Peyer's patch (tissue), 4 donors: ENCODE results near the gene EPS8.

Experiments
- POLR2A ChIP-seq, 2 donors: fragments of 450-650 bp; IDR thresholded peaks; one replicate each; pipeline ENCODE4 v1.5.1; 2017; ENCODE audit warnings: antibody characterized with exemption in 2 of 2, mild to moderate bottlenecking in 2 of 2, moderate library complexity in 2 of 2
- TF ChIP-seq, protein P1 (sequence below), 6 experiments: fragments of 450-650 bp in 4 of 6; fragments of 200-600 bp in 2 of 6; sonication (generic) in 1 of 6; IDR thresholded peaks; one replicate each; pipeline ENCODE4 v1.5.1; 2017 to 2019; ENCODE audit warnings: antibody characterized with exemption in 6 of 6, mild to moderate bottlenecking in 3 of 6, moderate library complexity in 1 of 6

GRCh38 chr12:15708396-15709076, 80.7 kb downstream of the EPS8 start:
- TF ChIP-seq, protein P1, sequence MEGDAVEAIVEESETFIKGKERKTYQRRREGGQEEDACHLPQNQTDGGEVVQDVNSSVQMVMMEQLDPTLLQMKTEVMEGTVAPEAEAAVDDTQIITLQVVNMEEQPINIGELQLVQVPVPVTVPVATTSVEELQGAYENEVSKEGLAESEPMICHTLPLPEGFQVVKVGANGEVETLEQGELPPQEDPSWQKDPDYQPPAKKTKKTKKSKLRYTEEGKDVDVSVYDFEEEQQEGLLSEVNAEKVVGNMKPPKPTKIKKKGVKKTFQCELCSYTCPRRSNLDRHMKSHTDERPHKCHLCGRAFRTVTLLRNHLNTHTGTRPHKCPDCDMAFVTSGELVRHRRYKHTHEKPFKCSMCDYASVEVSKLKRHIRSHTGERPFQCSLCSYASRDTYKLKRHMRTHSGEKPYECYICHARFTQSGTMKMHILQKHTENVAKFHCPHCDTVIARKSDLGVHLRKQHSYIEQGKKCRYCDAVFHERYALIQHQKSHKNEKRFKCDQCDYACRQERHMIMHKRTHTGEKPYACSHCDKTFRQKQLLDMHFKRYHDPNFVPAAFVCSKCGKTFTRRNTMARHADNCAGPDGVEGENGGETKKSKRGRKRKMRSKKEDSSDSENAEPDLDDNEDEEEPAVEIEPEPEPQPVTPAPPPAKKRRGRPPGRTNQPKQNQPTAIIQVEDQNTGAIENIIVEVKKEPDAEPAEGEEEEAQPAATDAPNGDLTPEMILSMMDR (IDR thresholded peaks at IDR 0.05): no peak
- TF ChIP-seq POLR2A (IDR thresholded peaks at IDR 0.05): no peak
